Measurements from ENCODE around the gene TEKT5.

The TEKT5 gene

DNA sequence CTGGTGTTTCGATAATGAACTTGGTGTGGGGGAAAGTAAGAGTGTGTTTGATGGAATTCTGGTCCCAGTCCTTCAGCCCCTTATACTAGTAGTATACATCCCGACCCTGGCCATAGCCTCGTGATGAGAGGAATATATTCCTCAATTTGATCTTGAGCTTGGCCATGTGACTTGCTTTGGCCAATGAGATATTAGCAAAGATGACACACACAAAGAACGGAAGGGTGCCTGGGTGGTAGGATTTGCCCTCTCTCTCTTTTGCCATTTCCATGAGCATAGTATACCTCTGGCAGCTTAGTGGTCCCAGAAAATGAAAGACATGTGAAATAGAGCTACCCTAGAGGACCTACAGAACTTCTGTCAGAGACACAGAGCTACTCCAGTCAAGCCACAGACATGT lies 111.5 kb downstream of the TEKT5 start:
- no peak overlapping the region for H3K4me3 ChIP-seq (ENCODE audit: low read length)

DNA sequence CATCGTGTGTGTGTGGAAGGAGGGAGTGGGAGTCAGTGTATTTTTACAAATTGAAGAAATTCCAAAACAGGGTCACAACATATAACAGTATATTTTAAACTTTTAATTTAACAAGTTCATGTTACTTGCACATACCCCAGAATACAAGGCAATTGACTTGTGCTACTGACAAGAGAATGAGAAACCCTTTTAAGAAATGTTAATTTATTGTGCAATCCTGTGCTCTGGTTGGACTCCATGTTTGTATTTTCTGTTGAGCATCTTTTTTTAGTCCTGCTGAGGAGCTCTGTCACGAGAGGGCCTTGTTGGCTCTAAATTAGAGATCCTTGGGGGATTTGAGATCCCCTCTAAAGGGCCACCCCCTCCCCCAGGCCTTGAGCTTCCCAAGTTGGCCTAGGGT lies 113.2 kb downstream of the TEKT5 start:
- no peak overlapping the region for H3K27ac ChIP-seq (ENCODE audit: low read length)
- H3K4me3 ChIP-seq (ENCODE audit: low read length), result peak overlapping the region; percentile 82; the same call in 1 of the 2 replicates
- H3K36me3 ChIP-seq (ENCODE audit: insufficient read depth, low read depth, low read length), result no peaks in the 10 kb centered on the region
- peaks cover 12% of the 10 kb centered on the region for H3K27me3 ChIP-seq (ENCODE audit: insufficient read depth, low read length)
- H3K4me1 ChIP-seq (ENCODE audit: insufficient read depth, low read length), result peaks cover 11% of the 10 kb centered on the region
- no peaks in the 10 kb centered on the region for H3K9me3 ChIP-seq (ENCODE audit: insufficient read depth, low read depth, low read length)
- H3K9ac ChIP-seq (ENCODE audit: low read depth, low read length), result no peak overlapping the region

More for the DNA sequence above, 111.5 kb downstream of the TEKT5 start:
- Histone ChIP-seq H3K27me3 (ENCODE audit: insufficient read depth, low read length) (peaks cover 12% of the 10 kb centered on the region), H3K9ac (ENCODE audit: low read depth, low read length) (no peak overlapping the region), H3K4me1 (ENCODE audit: insufficient read depth, low read length) (peaks cover 3% of the 10 kb centered on the region; the same call in 1 of the 2 replicates), H3K36me3 (ENCODE audit: insufficient read depth, low read depth, low read length) (no peaks in the 10 kb centered on the region), H3K9me3 (ENCODE audit: insufficient read depth, low read depth, low read length) (no peaks in the 10 kb centered on the region), H3K27ac (ENCODE audit: low read length) (no peak overlapping the region)

DNA sequence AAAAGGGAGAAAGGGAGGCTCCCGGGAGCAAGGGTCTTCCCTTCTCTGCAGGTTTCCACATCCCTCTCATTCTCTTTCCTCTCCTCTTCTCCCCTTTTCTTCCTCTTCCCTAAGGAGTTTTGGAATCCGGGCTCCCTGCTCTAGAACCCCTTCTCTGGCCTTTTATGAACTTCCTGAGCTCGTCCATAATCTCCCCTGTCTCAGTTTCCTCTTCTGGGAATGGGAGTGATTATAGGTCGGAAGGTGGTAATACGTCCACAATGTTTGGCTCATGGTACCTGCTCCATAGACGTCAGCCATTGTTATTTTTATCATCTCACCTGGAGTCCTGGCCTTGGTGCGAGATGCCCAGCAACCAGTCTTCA lies 113.9 kb downstream of the TEKT5 start:
- H3K9ac ChIP-seq (ENCODE audit: low read depth, low read length), result peak overlapping the region; percentile 59; the same call in 1 of the 2 replicates
- H3K27ac ChIP-seq (ENCODE audit: low read length), result no peak overlapping the region
- H3K9me3 ChIP-seq (ENCODE audit: insufficient read depth, low read depth, low read length), result no peaks in the 10 kb centered on the region
- peak overlapping the region; percentile 82 for H3K4me3 ChIP-seq (ENCODE audit: low read length)
- H3K27me3 ChIP-seq (ENCODE audit: insufficient read depth, low read length), result peaks cover 12% of the 10 kb centered on the region
- H3K4me1 ChIP-seq (ENCODE audit: insufficient read depth, low read length), result peaks cover 16% of the 10 kb centered on the region
- no peaks in the 10 kb centered on the region for H3K36me3 ChIP-seq (ENCODE audit: insufficient read depth, low read depth, low read length)

DNA sequence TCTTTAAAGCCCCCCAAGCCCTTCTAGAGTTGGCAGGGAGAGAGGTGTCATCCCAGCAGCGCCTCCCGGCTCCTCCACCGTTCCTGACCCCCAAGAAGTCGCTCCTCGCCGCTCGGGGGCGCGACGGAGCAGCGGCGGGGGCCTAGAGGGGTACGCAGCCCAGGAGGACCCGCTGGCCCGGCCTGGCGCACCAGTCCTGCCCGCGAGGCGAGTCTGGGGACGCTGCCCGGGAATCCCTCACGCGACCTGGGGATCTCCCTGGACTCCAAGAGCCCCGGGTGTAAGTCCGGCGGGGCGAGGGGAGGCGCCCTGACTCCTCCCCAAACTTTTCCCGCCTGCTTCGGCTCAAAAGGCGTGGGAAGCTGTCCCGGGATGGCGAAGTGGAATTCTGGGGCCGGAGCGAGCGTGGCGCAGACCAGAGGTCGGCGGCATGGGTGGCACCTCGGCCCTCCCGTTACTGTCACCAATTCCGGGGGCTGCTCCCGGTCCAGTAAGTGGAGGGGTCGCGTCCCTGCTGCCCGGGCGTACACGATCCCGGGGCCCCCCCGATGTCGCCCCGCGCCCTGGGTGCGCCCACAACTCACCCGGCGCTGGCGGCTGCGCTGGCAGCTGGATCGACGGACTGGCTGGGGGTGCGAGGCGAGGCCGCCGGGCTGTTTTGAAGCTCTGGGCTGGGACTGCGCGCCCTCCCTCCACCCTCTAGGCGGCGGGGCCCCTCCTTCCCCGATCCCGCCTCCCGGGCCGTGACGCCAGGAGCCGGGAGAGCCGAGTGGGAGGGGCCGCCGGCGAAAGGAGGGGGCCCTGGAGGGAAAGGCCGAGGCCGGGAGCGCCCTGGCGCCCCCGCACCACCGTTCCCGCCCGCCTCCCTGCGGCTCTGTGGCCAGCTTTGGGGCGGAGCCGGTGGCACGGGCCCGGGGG lies 114.5 kb downstream of the TEKT5 start, which contains the start of gene EMP2:
TSS of gene EMP2 (minus strand) at position 634 of the 918 bp plus-strand sequence. CDS start 32,981 bp downstream, outside the sequence.
- no peaks in the 10 kb centered on the region for H3K36me3 ChIP-seq (ENCODE audit: insufficient read depth, low read depth, low read length)
- peaks cover 12% of the 10 kb centered on the region for H3K27me3 ChIP-seq (ENCODE audit: insufficient read depth, low read length)
- H3K27ac ChIP-seq (ENCODE audit: low read length), result no peak within 1 kb of the TSS
- no peaks in the 10 kb centered on the region for H3K9me3 ChIP-seq (ENCODE audit: insufficient read depth, low read depth, low read length)
- H3K9ac ChIP-seq (ENCODE audit: low read depth, low read length), result peak within 1 kb of the TSS; percentile 76; the same call in 1 of the 2 replicates
- H3K4me3 ChIP-seq (ENCODE audit: low read length), result peak within 1 kb of the TSS; percentile 82
- H3K4me1 ChIP-seq (ENCODE audit: insufficient read depth, low read length), result peaks cover 16% of the 10 kb centered on the region

DNA sequence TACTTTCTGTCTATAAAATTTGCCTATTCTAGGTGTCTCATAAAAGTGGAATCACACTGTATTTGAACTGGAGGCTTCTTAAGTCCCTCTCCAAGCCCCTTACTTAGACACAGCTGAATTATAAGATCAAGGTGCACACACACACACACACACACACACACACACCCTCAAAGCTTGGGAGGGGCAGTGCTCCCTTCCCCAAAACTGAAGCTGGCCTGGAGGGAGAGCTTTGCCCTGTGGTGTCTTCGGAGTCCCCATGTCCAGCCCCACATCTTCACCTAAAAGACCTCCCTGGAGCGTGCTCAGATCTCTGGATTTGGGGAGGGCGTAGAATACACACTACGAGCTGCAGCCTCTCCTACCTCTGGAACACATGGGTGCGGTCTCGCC lies 115.2 kb downstream of the TEKT5 start:
- Histone ChIP-seq H3K4me3 (ENCODE audit: low read length) (peak overlapping the region; percentile 82), H3K9me3 (ENCODE audit: insufficient read depth, low read depth, low read length) (no peaks in the 10 kb centered on the region), H3K27ac (ENCODE audit: low read length) (no peak overlapping the region), H3K27me3 (ENCODE audit: insufficient read depth, low read length) (peaks cover 12% of the 10 kb centered on the region), H3K4me1 (ENCODE audit: insufficient read depth, low read length) (peaks cover 16% of the 10 kb centered on the region), H3K36me3 (ENCODE audit: insufficient read depth, low read depth, low read length) (no peaks in the 10 kb centered on the region), H3K9ac (ENCODE audit: low read depth, low read length) (peak overlapping the region; percentile 76; the same call in 1 of the 2 replicates)

DNA sequence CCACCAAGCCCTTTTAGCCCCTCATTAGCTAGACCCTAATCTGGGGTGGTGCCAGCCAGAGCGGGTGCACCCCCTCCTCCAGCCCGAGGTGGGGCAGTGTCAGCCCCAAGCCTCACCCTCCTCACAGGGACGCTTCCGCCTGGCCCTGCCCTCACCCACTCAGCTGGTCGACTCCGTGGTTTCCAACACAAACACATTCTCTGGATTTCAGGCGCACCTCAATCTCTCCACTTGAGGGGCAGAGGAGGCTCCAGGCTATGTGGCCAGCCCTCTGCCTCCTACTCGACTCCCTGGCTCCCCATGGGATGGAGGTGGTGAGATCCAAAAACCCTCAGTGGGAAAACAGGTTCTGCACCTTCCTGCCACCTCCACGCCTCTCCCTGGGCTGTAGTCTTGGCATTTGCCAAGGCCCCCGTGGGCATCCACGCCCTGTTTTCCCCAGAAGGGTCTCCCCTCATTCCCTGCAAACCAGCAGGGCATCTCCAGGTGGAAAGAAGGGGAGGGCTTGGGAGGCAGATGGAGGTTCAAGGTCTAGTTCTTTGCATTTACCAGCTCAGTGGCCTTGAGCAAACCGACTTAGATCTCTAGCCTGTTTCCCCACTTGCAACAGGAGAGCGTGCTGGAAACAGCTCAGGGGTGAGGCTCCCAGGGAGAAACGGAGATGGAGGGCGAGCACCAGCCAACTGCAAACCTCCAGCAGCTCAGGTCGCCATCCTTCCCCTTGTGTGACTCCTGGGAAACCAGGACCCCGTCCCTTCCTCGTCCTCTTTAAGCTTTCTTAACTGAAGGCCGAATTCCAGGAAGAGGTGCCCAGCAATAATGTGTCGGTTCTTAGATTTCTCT lies 116.0 kb downstream of the TEKT5 start:
- H3K9ac ChIP-seq (ENCODE audit: low read depth, low read length), result no peak overlapping the region
- H3K4me3 ChIP-seq (ENCODE audit: low read length), result no peak overlapping the region
- no peaks in the 10 kb centered on the region for H3K9me3 ChIP-seq (ENCODE audit: insufficient read depth, low read depth, low read length)
- peaks cover 12% of the 10 kb centered on the region for H3K27me3 ChIP-seq (ENCODE audit: insufficient read depth, low read length)
- H3K27ac ChIP-seq (ENCODE audit: low read length), result no peak overlapping the region
- no peaks in the 10 kb centered on the region for H3K36me3 ChIP-seq (ENCODE audit: insufficient read depth, low read depth, low read length)
- peaks cover 16% of the 10 kb centered on the region for H3K4me1 ChIP-seq (ENCODE audit: insufficient read depth, low read length)

Measured in iPS-20b (cell line).